ENCODE measurements around the gene MARS1.

- TF ChIP-seq, protein P1, sequence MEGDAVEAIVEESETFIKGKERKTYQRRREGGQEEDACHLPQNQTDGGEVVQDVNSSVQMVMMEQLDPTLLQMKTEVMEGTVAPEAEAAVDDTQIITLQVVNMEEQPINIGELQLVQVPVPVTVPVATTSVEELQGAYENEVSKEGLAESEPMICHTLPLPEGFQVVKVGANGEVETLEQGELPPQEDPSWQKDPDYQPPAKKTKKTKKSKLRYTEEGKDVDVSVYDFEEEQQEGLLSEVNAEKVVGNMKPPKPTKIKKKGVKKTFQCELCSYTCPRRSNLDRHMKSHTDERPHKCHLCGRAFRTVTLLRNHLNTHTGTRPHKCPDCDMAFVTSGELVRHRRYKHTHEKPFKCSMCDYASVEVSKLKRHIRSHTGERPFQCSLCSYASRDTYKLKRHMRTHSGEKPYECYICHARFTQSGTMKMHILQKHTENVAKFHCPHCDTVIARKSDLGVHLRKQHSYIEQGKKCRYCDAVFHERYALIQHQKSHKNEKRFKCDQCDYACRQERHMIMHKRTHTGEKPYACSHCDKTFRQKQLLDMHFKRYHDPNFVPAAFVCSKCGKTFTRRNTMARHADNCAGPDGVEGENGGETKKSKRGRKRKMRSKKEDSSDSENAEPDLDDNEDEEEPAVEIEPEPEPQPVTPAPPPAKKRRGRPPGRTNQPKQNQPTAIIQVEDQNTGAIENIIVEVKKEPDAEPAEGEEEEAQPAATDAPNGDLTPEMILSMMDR (IDR thresholded peaks at IDR 0.05; ENCODE audit: insufficient read depth, low read length): no peak
- TF ChIP-seq POLR2AphosphoS5 (IDR thresholded peaks at IDR 0.05; ENCODE audit: low read depth): no peak
Observed at GRCh38 chr12:57534991-57535543, 47.2 kb downstream of the MARS1 start.

All from HL-60 (cell line).